Renal pelvis (tissue), 4 donors: ENCODE results near the gene DUSP28. TPM values are rescaled to one million over a fixed set of nuclear protein-coding genes. Genes with fewer than 3 reads are reported as not detected.

Experiments used
- DNase-seq: peaks from one replicate; pipeline ENCODE4 v3.0.0-alpha.2; 2013
- polyA plus RNA-seq, 3 donors: library from polyadenylated mRNA; unstranded; fragments of 120-200 nt; gene quantifications; one replicate each; pipeline ENCODE4 v1.2.1, GENCODE V29; 2013; ENCODE audit not compliant: insufficient read length in 3 of 3

The DUSP28 gene
- polyA plus RNA-seq, 3 donors: 7.3 to 10.4 (median 9.1) TPM

DNA sequence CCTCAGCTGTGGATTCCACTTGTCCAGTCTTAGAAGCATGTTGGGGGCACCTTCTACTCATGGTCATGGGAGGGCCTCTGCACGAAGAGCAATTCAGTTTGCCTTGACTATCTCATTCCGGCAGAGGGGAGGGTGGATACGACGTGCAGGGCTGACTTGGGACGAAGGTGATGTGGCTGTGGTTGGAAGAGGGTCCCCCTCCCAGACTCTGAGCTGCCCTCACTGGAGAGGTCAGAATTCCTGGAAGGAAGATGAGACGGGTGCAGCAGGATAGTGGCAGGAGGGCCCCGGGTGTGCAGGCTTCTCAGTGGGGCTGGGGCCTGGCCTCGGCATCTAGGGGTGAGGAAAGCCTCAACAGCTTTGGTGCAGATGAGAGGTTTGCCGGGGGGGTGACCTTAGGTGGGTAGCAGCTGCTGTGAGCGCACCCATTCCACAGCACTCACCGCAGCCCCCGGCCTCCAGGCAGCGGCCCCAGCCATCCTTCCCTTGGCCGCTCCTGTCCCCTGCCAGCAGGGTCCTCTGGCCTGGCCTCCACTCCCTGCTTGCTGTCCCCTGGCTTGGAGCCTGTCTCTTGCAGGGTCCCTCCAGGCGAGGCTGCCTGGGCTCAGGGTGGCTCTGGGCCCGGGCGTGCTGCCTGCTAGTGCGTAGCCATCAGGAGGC, 11.3 kb downstream of the DUSP28 start:
- DNase-seq: no peak

DNA sequence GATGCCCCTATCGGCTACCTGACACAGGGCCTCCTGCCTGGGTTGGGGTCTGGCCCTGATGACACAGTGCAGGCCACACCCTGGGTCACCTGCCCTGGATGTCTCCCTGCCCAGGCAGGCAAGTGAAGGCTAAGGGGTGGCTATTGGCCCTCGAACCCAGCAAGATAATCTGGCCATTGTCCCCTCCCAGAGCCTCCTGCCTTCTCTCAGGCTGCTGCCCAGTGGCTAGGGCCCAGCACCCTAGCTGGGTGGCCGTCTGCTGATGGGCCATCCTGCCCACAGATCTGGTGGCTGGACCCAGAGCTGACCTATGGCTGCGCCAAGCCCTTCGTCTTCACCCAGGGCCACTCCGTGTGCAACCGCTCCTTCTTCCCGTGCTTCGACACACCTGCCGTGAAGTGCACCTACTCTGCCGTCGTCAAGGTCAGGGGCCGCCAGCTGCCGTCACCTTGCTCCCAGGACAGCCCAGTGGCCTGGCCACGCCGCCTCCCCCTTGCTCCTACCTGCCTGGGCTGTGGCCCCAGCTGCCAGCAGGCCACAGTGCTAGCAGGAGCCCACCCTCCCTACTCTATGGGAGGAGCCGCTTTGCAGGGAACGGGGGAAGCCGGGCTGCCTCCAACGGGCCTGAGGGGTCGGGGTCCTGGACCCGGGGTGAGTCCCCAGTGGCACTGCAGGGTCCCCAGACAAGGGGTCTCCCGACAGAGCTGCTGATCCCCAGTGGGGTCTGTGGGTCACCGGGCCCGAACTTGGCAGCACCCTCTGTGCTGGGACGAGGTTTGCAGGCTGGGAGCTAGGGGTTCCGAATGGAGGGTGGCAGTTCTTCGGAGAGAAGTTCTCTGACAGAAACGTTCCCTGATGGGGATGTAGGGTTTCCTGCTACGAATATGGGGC, 12.2 kb downstream of the DUSP28 start:
- DNase-seq: no peak

DNA sequence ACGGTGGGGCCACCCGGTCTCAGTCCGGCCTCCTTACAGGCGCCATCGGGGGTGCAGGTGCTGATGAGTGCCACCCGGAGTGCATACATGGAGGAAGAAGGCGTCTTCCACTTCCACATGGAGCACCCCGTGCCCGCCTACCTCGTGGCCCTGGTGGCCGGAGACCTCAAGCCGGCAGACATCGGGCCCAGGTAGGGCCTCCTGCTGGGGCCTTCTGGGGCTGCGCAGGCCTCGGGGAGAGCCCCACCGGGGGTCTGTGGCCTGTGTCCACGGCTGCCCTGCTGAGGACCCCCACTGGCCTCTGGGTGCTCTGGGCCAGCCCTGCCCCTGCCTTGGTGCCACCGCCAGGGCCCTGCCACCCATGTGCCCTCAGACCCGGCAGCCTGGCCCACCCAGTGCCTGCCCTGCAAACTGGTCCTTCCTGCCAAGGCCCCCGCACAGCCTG, 12.9 kb downstream of the DUSP28 start:
- no peak for DNase-seq

DNA sequence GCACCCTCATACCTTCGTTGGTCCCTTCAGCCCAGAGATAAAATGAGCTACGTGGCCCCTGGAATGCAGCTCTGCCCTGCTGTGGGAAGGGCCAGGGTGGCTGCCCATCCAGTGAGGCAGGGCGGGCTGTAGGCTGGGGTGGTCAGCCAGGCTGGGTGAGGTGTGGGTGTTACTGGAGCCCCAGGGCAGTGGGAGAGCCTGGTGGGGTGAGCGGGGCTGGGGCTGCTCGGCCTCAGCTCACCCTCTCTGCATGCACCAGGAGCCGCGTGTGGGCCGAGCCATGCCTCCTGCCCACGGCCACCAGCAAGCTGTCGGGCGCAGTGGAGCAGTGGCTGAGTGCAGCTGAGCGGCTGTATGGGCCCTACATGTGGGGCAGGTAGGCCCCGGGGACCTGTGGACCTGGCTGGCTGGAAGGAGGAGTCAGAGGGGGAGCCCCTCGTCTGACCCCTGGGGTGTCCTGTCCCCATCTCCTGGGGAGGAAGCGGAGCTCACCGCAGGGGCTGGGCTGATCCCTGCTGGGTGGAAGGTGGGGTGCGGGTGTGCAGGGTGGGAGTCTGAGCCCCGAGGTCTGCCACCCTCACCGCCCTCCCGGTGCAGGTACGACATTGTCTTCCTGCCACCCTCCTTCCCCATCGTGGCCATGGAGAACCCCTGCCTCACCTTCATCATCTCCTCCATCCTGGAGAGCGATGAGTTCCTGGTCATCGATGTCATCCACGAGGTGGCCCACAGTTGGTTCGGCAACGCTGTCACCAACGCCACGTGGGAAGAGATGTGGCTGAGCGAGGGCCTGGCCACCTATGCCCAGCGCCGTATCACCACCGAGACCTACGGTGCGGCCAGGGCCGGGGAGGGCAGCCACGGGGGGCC, 13.6 kb downstream of the DUSP28 start:
- DNase-seq: no peak

DNA sequence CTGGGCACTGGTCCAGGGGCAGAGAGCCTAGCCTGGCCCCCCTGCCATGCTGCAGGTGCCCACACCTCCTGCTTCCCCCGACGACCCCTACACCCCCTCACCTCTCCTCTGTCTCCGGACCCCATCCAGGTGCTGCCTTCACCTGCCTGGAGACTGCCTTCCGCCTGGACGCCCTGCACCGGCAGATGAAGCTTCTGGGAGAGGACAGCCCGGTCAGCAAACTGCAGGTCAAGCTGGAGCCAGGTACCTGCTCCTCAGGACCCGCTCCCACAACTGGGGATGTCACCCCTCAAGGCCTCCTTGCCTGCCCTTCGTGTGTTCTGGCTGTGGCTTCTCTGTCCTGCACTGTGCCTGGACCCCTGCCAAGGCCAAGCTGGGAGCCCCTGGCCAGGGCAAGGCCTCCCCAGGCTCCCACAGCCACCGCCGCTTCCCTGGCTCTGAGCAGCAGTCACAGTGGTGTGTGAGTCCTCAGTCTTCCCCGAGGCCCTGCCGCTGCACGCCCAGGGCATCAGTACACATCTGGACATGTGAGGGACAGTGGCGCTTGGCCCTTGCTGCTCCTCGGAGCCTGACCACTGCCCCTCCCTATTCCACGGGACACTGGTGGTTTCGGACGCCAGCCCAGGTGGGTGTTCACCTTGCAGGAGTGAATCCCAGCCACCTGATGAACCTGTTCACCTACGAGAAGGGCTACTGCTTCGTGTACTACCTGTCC, 14.4 kb downstream of the DUSP28 start:
- DNase-seq: no peak

DNA sequence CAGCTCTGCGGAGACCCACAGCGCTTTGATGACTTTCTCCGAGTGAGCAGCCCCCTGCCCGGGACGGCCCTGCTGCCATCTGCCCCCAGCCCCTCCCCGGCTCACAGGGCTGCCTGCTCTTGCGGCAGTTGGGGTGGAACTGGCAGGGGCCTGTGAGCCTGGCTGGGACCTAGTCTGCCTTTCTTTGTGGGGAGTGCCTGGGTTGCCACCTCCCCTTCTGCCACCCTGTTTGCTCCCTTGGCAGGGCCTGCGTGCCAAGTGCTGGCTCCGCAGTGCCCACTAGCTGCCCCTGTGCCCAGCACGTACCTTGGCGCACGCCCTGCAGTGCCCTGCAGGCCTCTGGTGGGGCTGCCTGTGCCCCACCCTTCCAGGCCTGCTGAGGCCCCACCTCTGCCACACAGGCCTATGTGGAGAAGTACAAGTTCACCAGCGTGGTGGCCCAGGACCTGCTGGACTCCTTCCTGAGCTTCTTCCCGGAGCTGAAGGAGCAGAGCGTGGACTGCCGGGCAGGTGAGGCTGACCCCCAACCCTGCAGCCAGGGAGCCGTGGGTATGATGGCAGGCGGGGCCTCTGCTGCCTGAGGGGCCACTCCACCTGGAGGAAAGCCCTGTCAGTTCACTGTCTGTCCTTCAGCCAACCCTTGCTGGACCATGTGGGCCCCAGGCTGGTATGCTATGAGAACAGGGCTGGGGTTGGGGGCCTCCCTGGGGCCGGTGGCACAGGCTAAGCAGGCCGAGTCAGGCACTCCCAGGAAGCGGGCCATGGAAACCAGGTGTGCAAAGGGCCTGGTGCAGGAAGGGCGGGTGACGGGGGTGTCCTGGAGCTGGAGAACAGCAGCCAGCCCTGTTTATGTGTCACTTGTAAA, 15.2 kb downstream of the DUSP28 start:
- DNase-seq: no peak

DNA sequence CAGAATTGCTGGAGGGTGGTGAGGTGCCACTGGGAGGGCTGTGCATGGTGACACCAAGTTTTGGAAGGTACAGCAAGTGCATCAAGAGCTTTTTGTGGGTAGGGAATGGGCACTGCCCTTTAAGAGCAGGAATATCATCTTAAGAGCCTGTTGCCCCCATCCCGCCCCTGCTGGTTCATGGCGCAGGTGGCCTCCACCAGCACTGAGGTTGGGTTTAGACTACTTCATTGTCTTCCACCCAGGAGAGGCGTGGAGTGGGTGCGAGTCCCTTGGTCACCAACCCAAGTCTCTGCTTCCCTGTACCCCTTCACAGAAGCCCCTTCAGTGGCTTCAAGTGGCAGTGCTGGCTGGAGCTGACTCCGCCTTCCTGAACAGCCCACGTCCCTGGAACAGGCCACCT, 15.9 kb downstream of the DUSP28 start:
- DNase-seq: no peak

DNA sequence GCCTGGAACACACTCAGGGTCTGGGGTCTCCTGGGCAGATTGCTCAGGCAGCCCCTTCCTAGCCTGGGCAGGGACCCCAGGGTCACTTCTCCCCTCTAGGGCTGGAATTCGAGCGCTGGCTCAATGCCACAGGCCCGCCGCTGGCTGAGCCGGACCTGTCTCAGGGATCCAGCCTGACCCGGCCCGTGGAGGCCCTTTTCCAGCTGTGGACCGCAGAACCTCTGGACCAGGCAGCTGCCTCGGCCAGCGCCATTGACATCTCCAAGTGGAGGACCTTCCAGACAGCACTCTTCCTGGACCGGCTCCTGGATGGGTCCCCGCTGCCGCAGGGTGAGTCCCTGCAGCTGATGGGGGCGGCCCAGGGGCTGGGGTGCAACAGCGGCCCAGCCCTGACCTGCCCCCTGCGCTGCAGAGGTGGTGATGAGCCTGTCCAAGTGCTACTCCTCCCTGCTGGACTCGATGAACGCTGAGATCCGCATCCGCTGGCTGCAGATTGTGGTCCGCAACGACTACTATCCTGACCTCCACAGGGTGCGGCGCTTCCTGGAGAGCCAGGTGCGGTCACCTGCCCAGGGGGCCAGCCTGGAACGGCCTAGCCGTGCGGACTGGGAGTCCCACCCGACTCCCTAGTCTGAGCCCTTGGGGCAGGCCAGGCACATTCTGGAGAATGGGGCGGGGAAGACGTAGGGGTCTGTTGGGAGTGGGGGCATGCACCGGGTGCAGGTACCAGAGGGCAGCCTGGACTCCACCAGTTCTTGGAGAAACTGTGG, 16.5 kb downstream of the DUSP28 start:
- DNase-seq: no peak

DNA sequence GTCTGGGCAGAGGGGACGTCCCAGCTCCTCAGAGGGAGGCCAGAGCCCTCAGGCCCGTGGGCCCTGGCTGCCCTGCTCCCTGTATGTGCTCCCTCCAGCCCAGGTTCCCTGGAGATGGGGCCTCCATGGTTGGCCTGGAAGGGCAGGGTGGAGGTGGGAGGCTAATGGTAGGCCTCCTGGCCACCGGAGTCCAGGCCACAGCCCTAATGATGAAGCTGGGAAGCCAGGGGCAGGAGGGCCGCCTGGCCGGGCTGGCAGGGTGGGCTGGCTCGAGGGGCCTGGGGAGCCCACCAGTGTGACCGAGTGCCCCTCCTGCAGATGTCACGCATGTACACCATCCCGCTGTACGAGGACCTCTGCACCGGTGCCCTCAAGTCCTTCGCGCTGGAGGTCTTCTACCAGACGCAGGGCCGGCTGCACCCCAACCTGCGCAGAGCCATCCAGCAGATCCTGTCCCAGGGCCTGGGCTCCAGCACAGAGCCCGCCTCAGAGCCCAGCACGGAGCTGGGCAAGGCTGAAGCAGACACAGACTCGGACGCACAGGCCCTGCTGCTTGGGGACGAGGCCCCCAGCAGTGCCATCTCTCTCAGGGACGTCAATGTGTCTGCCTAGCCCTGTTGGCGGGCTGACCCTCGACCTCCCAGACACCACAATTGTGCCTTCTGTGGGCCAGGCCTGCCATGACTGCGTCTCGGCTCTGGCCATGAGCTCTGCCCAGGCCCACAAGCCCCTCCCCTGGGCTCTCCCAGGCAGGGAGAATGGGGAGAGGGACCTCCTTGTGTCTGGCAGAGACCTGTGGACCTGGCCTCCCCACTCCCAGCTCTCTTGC, 17.3 kb downstream of the DUSP28 start:
- no peak for DNase-seq

DNA sequence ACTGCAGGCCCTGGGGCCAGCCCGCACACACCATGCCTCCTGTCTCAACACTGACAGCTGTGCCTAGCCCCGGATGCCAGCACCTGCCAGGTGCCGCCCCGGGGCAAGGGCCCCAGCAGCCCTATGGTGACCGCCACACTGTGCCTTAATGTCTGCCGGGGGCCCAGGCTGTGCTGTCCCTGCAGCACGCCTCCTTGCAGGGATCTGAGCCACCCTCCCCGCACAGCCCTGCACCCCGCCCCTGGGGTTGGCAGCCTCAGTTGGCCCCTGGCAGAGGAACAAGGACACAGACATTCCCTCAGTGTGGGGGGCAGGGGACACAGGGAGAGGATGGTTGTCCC, 17.9 kb downstream of the DUSP28 start:
- DNase-seq: no peak

DNA sequence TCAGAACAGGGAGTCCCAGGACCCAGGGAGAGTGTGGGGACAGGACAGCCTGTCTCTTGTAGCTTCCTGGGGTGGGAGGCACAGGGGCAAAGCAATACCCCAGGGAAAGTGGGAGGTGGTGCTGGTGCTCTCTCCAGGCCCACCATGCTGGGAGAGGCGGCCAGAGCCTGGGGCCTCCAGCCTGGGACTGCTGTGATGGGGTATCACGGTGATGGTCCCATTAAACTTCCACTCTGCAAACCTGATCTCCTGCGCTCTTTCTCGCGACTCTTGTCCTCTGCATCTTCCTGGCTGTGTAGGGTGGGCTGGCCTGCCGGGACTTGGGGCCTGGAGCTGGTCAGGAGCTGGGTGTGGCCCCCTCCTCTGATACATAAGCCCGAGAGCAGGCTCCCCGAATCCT, 18.3 kb downstream of the DUSP28 start:
- DNase-seq: no peak

DNA sequence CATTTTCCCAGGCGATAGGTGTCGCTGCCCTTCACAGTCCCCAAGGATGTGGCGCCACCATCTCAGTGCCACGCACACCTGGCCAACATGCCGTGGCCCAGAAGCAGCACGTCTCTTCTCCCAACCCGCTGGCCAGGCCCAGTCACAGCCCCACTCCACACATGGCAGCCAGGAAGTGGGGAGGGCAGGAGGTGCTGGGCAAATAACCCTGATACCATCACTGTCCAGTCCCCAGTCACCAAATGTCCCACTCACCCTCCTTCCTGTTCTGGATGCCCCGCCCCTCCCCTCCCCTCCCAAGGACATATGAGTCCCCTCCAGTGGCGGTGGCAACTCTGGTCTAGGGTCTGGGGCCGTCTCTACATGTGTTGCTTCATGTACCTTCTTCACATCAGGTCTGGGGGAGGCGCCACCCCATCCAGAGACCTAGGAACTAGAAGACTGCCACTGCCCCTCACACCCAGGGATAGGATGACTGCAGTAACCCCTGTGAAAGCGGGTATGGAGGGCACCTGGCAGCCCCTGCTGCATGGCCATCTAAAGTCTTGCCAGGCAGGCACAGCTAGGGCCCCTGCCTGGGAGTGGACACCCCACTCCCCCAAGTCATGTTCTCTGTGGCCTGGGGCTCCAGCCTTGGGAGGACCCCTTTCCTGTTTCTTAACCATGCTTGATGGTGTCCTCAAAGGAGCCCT, 19.1 kb downstream of the DUSP28 start:
- no peak for DNase-seq

DNA sequence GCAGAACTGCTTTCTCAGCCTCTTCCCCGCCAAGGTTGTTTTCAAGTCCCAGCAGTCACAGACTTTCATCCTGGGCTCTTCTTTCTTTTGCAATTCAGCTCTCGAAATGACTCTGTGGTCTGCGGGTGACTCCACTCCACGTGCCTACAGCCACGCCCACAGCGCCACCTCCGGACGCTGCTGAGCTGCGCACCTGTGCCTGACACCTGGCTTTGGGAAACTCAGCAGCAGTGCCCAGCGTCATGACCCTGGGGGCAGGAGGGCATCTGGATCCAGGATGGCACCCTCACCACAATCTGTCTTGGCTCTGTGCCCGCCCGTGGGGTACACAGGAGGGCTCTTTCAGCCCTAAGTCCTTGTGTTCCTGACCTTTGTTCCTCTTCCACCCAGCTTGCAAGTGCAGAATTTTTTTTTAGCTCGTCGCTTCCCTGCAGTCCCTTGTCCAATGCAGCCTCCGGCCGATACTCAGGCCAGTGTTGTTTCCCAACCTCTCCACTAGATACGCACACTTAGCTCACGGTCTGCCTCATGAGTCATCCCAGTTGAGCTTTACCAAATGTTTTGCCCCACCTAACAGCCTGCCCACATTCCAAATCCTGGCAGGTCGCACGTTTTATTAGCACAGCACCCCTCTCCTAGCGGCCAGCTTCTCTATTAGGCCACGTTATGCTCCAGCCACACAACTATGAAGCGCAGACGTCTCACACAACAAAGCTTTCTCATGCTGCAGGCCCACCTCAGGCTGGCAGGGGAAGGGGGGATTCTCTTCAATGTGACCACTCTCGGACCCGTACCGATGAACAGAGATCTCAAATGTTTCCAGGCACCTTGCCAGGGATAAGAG, 19.8 kb downstream of the DUSP28 start:
- DNase-seq: no peak

DNA sequence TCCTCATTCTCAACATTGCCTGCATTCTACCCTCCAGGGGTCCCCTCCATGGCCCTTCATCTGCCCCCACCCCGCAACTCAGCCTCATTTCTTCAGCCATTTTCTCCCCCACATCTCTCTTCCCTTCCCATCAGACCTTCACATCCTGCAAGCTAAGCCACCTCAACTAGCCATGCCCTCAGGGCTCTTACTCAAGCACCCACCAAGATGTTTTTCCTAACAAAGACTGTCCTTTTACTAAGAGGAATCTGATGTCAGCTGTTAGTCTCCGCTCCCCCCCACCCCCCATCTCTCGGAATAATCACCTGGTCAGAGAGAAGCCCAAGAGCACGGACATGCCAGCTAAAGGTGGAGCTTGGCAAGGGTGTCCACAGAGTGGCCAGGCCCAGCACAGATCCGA, 21.7 kb downstream of the DUSP28 start:
- no peak for DNase-seq

DNA sequence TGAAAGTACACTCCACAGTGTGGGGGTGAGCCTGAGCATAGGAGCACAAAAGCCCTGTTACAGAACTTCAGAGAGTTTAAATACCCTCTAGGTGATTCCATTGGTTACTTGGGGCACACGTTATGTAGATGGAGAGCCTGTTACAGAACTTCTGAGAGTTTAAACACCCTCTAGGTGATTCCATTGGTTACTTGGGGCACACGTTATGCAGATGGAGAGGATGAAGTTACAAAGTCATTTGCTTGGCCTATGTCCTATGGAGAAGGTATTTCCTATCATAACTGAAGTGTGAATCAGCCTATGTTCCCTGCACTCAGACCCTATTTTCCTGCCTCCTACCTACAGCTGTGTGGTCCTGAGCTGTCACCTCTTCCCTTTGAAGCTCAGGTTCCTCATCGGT, 22.6 kb downstream of the DUSP28 start:
- no peak for DNase-seq

DNA sequence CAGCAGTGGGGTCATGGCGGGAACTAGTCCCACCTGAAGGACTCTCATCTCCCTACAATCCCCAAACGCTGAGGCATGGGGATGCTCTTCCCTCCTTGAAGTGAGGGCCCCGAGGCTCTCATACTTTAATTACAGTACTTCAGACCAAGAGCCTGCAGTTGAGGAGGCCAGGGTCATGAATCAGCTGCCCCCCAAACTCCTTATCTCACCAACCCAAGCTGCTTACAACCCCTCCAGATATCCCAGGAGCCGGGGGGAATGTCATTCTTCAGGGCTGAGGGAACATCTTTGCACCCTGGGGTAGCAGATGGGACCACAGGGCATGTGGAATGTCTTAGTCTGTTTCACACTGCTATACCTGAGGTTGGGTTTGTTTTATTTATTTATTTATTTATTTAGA, 23.6 kb downstream of the DUSP28 start:
- no peak for DNase-seq

DNA sequence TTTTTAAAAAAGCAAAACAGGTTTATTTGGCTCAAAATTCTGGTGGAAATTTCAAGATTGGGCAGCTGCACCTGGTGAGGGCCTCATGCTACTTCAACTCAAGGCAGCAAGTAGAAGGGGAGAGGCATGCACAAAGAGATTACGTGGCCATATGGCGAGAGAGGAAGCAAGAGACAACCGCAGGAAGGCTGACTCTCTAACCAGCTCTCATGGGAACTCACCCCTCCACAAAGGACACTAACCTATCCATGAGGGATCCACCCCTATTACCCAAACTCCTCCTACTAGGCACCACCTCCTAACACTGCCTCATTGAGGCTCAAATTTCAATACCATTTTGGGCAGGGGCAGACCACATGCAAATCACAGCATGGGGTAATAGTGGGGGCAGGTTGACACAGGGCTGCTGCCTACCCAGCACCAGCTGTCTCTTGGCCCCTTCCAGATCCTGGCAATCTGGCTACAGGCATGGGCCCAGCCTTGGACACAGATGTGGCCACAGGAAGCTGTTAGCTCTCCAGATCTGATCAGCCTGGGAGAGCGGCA, 24.4 kb downstream of the DUSP28 start:
- no peak for DNase-seq
